ENCODE results near the gene TMEM184C.

The TMEM184C gene

DNA sequence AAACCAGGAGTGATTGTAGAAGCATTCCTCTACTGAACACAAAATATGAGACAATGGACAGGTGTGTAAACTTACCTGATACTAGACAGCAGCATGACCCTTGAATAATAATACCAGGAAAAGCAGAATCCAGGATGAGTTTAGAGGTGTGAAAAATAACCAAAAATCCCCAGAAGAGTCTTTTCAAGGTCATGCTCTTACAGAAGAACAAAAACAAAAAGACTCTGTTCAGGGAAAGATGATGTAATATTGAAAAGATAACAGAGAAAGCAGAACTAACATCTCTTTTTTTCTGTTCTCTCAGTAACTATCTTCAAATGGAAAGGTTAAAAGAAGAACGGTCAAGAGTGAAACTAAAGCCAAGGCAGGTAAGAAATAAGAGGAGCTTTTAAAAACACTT is 100.7 kb downstream of the TMEM184C start:
- Histone ChIP-seq H3K36me3 (ENCODE audit: control insufficient read depth, low read length) (no peaks in the 10 kb centered on the region), H3K4me3 (ENCODE audit: low read length) (no peak overlapping the region), H3K4me2 (ENCODE audit: low read length) (no peak overlapping the region), H3K9me2 (replicated peaks; ENCODE audit: control insufficient read depth, low read length) (no peaks in the 10 kb centered on the region), H3K9me3 (ENCODE audit: control insufficient read depth, insufficient read depth, low read length) (no peaks in the 10 kb centered on the region), H3K4me1 (ENCODE audit: control insufficient read depth, low read length) (no peaks in the 10 kb centered on the region), H4K20me1 (ENCODE audit: control insufficient read depth, insufficient read depth, low read depth, low read length) (no peaks in the 10 kb centered on the region), H3K27me3 (ENCODE audit: control insufficient read depth, low read length) (peaks cover 14% of the 10 kb centered on the region), H3K79me2 (ENCODE audit: control insufficient read depth, low read length) (no peaks in the 10 kb centered on the region), H3F3A (ENCODE audit: control insufficient read depth, insufficient read depth) (no peaks in the 10 kb centered on the region), H3K27ac (ENCODE audit: low read depth, low read length) (no peak overlapping the region)
- TF ChIP-seq, protein P1, sequence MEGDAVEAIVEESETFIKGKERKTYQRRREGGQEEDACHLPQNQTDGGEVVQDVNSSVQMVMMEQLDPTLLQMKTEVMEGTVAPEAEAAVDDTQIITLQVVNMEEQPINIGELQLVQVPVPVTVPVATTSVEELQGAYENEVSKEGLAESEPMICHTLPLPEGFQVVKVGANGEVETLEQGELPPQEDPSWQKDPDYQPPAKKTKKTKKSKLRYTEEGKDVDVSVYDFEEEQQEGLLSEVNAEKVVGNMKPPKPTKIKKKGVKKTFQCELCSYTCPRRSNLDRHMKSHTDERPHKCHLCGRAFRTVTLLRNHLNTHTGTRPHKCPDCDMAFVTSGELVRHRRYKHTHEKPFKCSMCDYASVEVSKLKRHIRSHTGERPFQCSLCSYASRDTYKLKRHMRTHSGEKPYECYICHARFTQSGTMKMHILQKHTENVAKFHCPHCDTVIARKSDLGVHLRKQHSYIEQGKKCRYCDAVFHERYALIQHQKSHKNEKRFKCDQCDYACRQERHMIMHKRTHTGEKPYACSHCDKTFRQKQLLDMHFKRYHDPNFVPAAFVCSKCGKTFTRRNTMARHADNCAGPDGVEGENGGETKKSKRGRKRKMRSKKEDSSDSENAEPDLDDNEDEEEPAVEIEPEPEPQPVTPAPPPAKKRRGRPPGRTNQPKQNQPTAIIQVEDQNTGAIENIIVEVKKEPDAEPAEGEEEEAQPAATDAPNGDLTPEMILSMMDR (IDR thresholded peaks at IDR 0.05; ENCODE audit: low read depth, low read length, poor library complexity, severe bottlenecking), result no peak
- no peak for TF ChIP-seq EZH2phosphoT487 (IDR thresholded peaks at IDR 0.05; ENCODE audit: borderline replicate concordance, low read length)

Measured in DOHH2 (cell line).